ENCODE measurements around the gene COL8A2. TPM values are rescaled to one million over a fixed set of nuclear protein-coding genes. Genes with fewer than 3 reads are reported as not detected.

The COL8A2 gene
- total and polyA plus RNA-seq, 8 donors: 0.43 to 8.4 (median 0.96) TPM

DNA sequence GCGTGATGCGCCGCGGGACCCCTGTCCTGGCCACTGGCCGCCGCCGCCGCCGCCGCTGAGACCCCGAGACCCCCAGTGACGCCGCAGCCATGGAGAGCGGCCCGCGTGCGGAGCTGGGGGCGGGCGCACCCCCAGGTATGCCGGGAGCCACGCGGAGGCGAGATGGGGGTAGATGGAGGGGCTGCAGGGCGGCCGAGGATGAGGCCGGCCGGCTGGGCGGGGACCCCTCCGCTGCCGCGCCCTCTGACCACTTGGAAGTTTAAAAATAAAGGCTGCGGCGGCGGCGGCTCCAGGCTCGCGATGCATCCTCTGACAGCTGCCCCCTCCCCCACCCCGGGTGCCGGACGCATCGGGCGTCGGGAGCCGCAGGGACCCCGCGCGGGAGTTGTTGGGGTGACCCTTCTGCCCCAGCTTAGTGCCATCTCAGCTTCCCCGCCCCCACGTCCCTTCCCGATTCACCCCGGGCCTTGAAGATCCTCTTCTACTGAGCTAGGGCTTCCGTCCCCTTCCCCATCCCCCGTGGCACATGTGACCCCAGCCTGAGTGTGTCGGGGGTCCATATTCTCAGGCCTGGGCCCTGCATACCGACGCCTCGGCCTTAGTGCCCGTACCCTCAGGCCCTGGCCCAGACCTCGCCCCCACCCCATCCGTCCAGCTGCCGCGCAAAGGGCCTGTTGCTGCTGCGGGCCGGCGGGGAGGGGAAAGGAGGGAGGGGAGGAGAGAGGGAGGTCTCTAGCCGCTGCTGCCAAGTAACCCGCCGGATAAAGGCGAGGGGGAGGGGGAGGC is 31.5 kb upstream of the COL8A2 start:
- Histone ChIP-seq H3K9me3 (no peaks in the 10 kb centered on the region), H3K27me3 (no peaks in the 10 kb centered on the region), H3K27ac (peak overlapping the region; percentile 98), H3K4me1 (peaks cover 43 to 78% of the 10 kb centered on the region in 2 donors), H3K36me3 (peaks cover 0 to 12% of the 10 kb centered on the region in 2 donors), H3K4me3 (peak overlapping the region; percentile 99 to 100)
- TF ChIP-seq, protein P1, sequence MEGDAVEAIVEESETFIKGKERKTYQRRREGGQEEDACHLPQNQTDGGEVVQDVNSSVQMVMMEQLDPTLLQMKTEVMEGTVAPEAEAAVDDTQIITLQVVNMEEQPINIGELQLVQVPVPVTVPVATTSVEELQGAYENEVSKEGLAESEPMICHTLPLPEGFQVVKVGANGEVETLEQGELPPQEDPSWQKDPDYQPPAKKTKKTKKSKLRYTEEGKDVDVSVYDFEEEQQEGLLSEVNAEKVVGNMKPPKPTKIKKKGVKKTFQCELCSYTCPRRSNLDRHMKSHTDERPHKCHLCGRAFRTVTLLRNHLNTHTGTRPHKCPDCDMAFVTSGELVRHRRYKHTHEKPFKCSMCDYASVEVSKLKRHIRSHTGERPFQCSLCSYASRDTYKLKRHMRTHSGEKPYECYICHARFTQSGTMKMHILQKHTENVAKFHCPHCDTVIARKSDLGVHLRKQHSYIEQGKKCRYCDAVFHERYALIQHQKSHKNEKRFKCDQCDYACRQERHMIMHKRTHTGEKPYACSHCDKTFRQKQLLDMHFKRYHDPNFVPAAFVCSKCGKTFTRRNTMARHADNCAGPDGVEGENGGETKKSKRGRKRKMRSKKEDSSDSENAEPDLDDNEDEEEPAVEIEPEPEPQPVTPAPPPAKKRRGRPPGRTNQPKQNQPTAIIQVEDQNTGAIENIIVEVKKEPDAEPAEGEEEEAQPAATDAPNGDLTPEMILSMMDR (IDR thresholded peaks at IDR 0.05): no peak
- DNase-seq (peak; percentile 78 to 91 (median 84)), ATAC-seq (peak; percentile 63)
- intact Hi-C loops (cut with DNase I): loop anchor here in 1 of 2 donors (10.0 kb wide), 1 partner anchor 128 kb away; no protein-coding TSS in a partner anchor

GRCh38 chr1:36155408-36156328 is 30.6 kb upstream of the COL8A2 start, which contains the start of gene MAP7D1:
TSS of gene MAP7D1 (plus strand) at chr1:36156160. CDS start at chr1:36156418, 258 bp downstream.
- H3K9me3 ChIP-seq: no peaks in the 10 kb centered on the region
- peaks cover 39 to 78% of the 10 kb centered on the region in 2 donors for H3K4me1 ChIP-seq
- ATAC-seq (peak; percentile 78), DNase-seq (peak; percentile 87 to 98 (median 92))
- H3K27me3 ChIP-seq: no peaks in the 10 kb centered on the region
- peaks cover 0 to 12% of the 10 kb centered on the region in 2 donors for H3K36me3 ChIP-seq
- peak within 1 kb of the TSS; percentile 99 to 100 for H3K4me3 ChIP-seq
- peak within 1 kb of the TSS; percentile 98 for H3K27ac ChIP-seq
- TF ChIP-seq, protein P1 (IDR thresholded peaks at IDR 0.05): no peak
- intact Hi-C loops (cut with DNase I): loop anchor here in 1 of 2 donors (10.0 kb wide), 1 partner anchor 129 kb away; no protein-coding TSS in a partner anchor

GRCh38 chr1:36154765-36155407 is 29.9 kb upstream of the COL8A2 start:
- Histone ChIP-seq H3K36me3 (peaks cover 0 to 11% of the 10 kb centered on the region in 2 donors), H3K4me1 (peaks cover 40 to 78% of the 10 kb centered on the region in 2 donors), H3K9me3 (no peaks in the 10 kb centered on the region), H3K4me3 (peak overlapping the region; percentile 99 to 100), H3K27me3 (no peaks in the 10 kb centered on the region), H3K27ac (peak overlapping the region; percentile 98)
- intact Hi-C loops (cut with DNase I): loop anchor here in 1 of 2 donors (10.0 kb wide), 1 partner anchor 130 kb away; no protein-coding TSS in a partner anchor
- ATAC-seq: no peak
- no peak for DNase-seq
- TF ChIP-seq, protein P1 (IDR thresholded peaks at IDR 0.05): no peak

GRCh38 chr1:36154335-36154734 is 29.3 kb upstream of the COL8A2 start:
- intact Hi-C loops (cut with DNase I): loop anchor here in 1 of 2 donors (10.0 kb wide), 1 partner anchor 130 kb away; no protein-coding TSS in a partner anchor
- H3K9me3 ChIP-seq: no peaks in the 10 kb centered on the region
- ATAC-seq: no peak
- H3K27ac ChIP-seq: no peak overlapping the region
- H3K27me3 ChIP-seq: no peaks in the 10 kb centered on the region
- peaks cover 0 to 5% of the 10 kb centered on the region in 2 donors for H3K36me3 ChIP-seq
- peaks cover 43 to 75% of the 10 kb centered on the region in 2 donors for H3K4me1 ChIP-seq
- no peak for DNase-seq
- TF ChIP-seq, protein P1 (IDR thresholded peaks at IDR 0.05): no peak
- no peak overlapping the region for H3K4me3 ChIP-seq
